DND-41 (cell line): ENCODE data around the gene KIAA0753.

Experiments
- ATAC-seq: fragments of 200-7000 bp; cut with Tn5 transposase; 3 replicates; pipeline ENCODE4 v1.9.1; 2021; ENCODE audit warnings: low read depth; ENCODE audit not compliant: insufficient read depth
- DNase-seq: peaks from one replicate; pipeline ENCODE4 v3.0.0-alpha.2; 2020
- H2AFZ ChIP-seq: 2 replicates; pipeline ENCODE4 v1.6.0; 2012; ENCODE audit warnings: low read depth, low read length
- H3K27ac ChIP-seq: 2 replicates; pipeline ENCODE4 v1.5.1; 2012; ENCODE audit warnings: low read length, inconsistent platforms
- H3K27me3 ChIP-seq: fragments of 200-600 bp; sonication (generic); 2 replicates; pipeline ENCODE4 v1.6.0; 2012; ENCODE audit warnings: low read length, mild to moderate bottlenecking, inconsistent platforms; ENCODE audit not compliant: insufficient read depth, poor library complexity
- H3K36me3 ChIP-seq: 2 replicates; pipeline ENCODE4 v1.5.1; 2012; ENCODE audit warnings: low read length, inconsistent platforms; ENCODE audit not compliant: insufficient read depth
- H3K4me1 ChIP-seq: 2 replicates; pipeline ENCODE4 v1.5.1; 2012; ENCODE audit warnings: mild to moderate bottlenecking, low read length; ENCODE audit not compliant: insufficient read depth
- H3K4me2 ChIP-seq: 2 replicates; pipeline ENCODE4 v1.6.0; 2012; ENCODE audit warnings: mild to moderate bottlenecking, moderate library complexity, low read length, inconsistent platforms; ENCODE audit not compliant: insufficient read depth
- H3K4me3 ChIP-seq, 2 experiments: fragments of 200-600 bp in 1 of 2; shearing (Covaris generic) in 1 of 2; 2 replicates each; pipeline ENCODE4 v1.5.1; 2012 to 2016; ENCODE audit warnings: inconsistent platforms in 2 of 2, low read length in 2 of 2, mild to moderate bottlenecking in 2 of 2, low read depth in 1 of 2, moderate library complexity in 1 of 2
- H3K79me2 ChIP-seq: 2 replicates; pipeline ENCODE4 v1.6.0; 2012; ENCODE audit warnings: low read length, inconsistent platforms; ENCODE audit not compliant: insufficient read depth
- H3K9ac ChIP-seq: 2 replicates; pipeline ENCODE4 v1.6.0; 2012; ENCODE audit warnings: low read depth, mild to moderate bottlenecking, inconsistent platforms, low read length, moderate library complexity
- H3K9me3 ChIP-seq: 2 replicates; pipeline ENCODE4 v1.5.1; 2012; ENCODE audit warnings: low read length, moderate library complexity, mild to moderate bottlenecking, inconsistent platforms; ENCODE audit not compliant: insufficient read depth, severe bottlenecking
- H4K20me1 ChIP-seq: 2 replicates; pipeline ENCODE4 v1.6.0; 2012; ENCODE audit warnings: low read length; ENCODE audit not compliant: insufficient read depth
- EZH2 ChIP-seq: IDR thresholded peaks from 3 replicates; pipeline ENCODE4 v1.6.1; 2012; ENCODE audit warnings: borderline replicate concordance, low read depth, mild to moderate bottlenecking, moderate library complexity, low read length, inconsistent platforms; ENCODE audit not compliant: severe bottlenecking
- TF ChIP-seq, protein P1 (sequence below): IDR thresholded peaks from 2 replicates; pipeline ENCODE4 v1.5.1; 2012; ENCODE audit warnings: borderline replicate concordance, low read length, moderate library complexity, mild to moderate bottlenecking; ENCODE audit not compliant: poor library complexity, severe bottlenecking; ENCODE audit errors: extremely low read depth

KIAA0753 gene

DNA sequence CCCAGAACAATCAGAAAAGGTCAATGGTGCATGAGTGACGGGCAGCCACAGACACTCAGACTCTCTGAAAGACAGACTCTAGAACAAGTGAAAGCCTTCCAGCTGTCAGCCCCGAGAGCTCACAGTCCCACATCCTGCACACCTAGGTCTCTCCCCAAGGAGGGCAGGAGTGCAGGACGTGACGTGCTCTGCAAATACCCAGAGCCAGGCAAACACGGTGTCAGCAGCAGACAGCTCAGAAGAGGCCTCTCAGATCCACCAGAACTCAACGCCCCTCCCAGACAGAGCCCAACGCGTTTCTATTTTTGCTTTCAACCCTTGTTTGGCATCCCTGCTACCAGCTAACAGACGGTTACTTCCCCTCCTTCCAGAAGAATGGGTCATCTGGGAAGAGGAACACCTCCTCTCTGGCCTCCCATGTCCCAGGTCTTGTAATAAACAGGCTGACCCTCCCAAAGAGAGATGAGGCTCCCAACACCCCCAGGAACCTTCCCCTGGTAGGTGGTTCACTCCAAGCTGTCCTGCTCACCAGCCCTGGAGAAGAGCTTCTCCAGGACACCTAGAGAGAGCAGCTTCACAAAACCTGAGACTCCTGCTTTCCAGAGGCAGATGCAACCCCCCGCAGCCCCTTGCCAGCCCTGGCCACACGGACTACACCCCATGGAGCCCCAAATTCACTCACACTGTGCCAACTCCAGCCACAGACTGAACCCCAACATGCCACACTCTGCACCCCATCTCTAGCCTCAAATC, 91.8 kb downstream of the KIAA0753 start:
- DNase-seq (peak; percentile 16), ATAC-seq (peak; percentile 60)
- no peak for TF ChIP-seq EZH2
- TF ChIP-seq, protein P1, sequence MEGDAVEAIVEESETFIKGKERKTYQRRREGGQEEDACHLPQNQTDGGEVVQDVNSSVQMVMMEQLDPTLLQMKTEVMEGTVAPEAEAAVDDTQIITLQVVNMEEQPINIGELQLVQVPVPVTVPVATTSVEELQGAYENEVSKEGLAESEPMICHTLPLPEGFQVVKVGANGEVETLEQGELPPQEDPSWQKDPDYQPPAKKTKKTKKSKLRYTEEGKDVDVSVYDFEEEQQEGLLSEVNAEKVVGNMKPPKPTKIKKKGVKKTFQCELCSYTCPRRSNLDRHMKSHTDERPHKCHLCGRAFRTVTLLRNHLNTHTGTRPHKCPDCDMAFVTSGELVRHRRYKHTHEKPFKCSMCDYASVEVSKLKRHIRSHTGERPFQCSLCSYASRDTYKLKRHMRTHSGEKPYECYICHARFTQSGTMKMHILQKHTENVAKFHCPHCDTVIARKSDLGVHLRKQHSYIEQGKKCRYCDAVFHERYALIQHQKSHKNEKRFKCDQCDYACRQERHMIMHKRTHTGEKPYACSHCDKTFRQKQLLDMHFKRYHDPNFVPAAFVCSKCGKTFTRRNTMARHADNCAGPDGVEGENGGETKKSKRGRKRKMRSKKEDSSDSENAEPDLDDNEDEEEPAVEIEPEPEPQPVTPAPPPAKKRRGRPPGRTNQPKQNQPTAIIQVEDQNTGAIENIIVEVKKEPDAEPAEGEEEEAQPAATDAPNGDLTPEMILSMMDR, result no peak
- Histone ChIP-seq H3K79me2 (no peaks in the 10 kb centered on the region), H3K4me2 (no peak overlapping the region), H3K9me3 (no peaks in the 10 kb centered on the region), H3K27me3 (no peaks in the 10 kb centered on the region), H3K36me3 (no peaks in the 10 kb centered on the region), H3K9ac (no peak overlapping the region), H3K27ac (no peak overlapping the region), H3K4me3 (no peak overlapping the region), H3K4me1 (no peaks in the 10 kb centered on the region), H4K20me1 (0 out of 2 replicates have a peak, but pooled peaks cover 2% of the 10 kb centered on the region), H2AFZ (no peak overlapping the region)

DNA sequence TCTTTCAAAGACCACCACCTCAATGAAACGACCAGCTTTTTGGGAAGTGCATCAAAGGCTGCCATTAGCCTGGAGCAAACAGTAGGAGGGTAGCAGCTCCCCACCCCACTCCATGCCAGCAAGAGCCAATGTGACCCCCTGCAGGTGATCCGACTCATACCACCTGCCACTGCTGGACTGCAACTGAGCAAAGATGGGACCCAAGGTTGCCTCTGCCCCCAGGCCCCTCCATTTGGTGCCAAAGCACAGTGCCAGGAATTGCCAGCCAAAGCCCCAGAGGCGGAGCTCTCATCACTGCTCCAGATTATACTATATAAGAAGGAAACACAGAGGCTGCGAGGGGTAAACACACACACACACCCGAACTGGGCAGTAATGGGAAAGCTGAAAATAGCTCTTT, 92.5 kb downstream of the KIAA0753 start:
- Histone ChIP-seq H3K79me2 (no peaks in the 10 kb centered on the region), H3K9me3 (no peaks in the 10 kb centered on the region), H2AFZ (no peak overlapping the region), H3K27ac (no peak overlapping the region), H3K4me3 (no peak overlapping the region), H3K9ac (no peak overlapping the region), H3K36me3 (no peaks in the 10 kb centered on the region), H4K20me1 (0 out of 2 replicates have a peak, but pooled peaks cover 2% of the 10 kb centered on the region), H3K4me2 (no peak overlapping the region), H3K4me1 (no peaks in the 10 kb centered on the region), H3K27me3 (no peaks in the 10 kb centered on the region)
- ATAC-seq, result no peak
- no peak for DNase-seq
- TF ChIP-seq EZH2, result no peak
- TF ChIP-seq, protein P1, result no peak

DNA sequence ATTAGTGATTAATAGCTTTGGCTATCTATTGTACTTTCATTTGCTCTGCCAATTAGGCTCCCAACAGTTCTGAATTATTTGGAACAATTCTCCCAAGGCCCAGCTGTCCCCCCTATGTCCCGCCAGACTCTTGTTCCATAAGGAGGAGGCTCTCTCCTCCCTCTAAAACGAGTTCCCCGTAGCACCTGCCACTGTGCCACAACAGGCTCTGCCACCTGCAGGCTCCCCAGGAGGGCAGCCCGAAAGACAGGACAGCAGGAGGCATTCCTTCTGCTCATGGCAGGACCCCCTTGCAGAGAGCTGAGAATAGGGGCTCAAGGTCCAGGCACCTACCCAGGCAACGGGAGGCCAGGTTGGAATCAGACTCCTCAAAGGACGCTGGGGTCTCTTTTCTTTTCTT, 93.2 kb downstream of the KIAA0753 start:
- no peak overlapping the region for H3K4me3 ChIP-seq
- 0 out of 2 replicates have a peak, but pooled peaks cover 2% of the 10 kb centered on the region for H4K20me1 ChIP-seq
- H3K4me2 ChIP-seq, result no peak overlapping the region
- H3K9ac ChIP-seq, result no peak overlapping the region
- no peaks in the 10 kb centered on the region for H3K27me3 ChIP-seq
- ATAC-seq (no peak), DNase-seq (no peak)
- H3K36me3 ChIP-seq, result no peaks in the 10 kb centered on the region
- TF ChIP-seq EZH2, result no peak
- TF ChIP-seq, protein P1, result no peak
- no peaks in the 10 kb centered on the region for H3K9me3 ChIP-seq
- no peaks in the 10 kb centered on the region for H3K79me2 ChIP-seq
- H3K4me1 ChIP-seq, result no peaks in the 10 kb centered on the region
- no peak overlapping the region for H2AFZ ChIP-seq
- H3K27ac ChIP-seq, result no peak overlapping the region
